Ovary (tissue), 9 donors: Measurements from ENCODE around the gene PSD4. TPM values are rescaled to one million over a fixed set of nuclear protein-coding genes. Genes with fewer than 3 reads are reported as not detected.

ENCODE experiments used
- DNase-seq, 5 donors: peaks; one replicate each; pipeline ENCODE4 v3.0.0-alpha.2; 2019 to 2020
- H3K27ac ChIP-seq, 2 donors: fragments of 200-600 bp; one replicate each; pipeline versions ENCODE4 v1.5.1 to v1.8.0; 2019 to 2022
- H3K27me3 ChIP-seq: fragments of 200-600 bp; one replicate; pipeline ENCODE4 v1.8.0; 2022
- H3K36me3 ChIP-seq: fragments of 200-600 bp; sonication (generic); one replicate; pipeline ENCODE4 v1.5.1; 2019
- H3K4me1 ChIP-seq: one replicate; pipeline ENCODE4 v1.8.1; 2013; ENCODE audit warnings: mild to moderate bottlenecking, moderate library complexity; ENCODE audit not compliant: insufficient read depth
- H3K4me3 ChIP-seq: fragments of 200-600 bp; sonication (generic); one replicate; pipeline ENCODE4 v1.5.1; 2017
- H3K9me3 ChIP-seq, 2 donors: fragments of 200-600 bp in 1 of 2; sonication (generic) in 1 of 2; one replicate each; pipeline versions ENCODE4 v1.5.1 to v1.8.1; 2013 to 2019; ENCODE audit warnings: mild to moderate bottlenecking in 1 of 2, moderate library complexity in 1 of 2
- EP300 ChIP-seq: sonication (generic); formaldehyde crosslinking; IDR thresholded peaks from one replicate; pipeline ENCODE4 v1.6.1; 2017; ENCODE audit warnings: antibody characterized with exemption
- POLR2A ChIP-seq: fragments of 450-650 bp; IDR thresholded peaks from one replicate; pipeline ENCODE4 v1.6.1; 2017; ENCODE audit warnings: antibody characterized with exemption, mild to moderate bottlenecking, moderate library complexity
- WGBS, 3 donors: extraction: QIAGEN DNeasy Blood & Tissue Kit in 1 of 3; methylation state at CpG; one replicate each; pipeline versions ENCODE4 v1.1.5 to v1.1.7; 2013 to 2017; 5-methylcytosine and 5-hydroxymethylcytosine counted together
- intact Hi-C, 4 donors: fragments of 100-400 bp; cut with DNase I; formaldehyde crosslinking; loops; one replicate each; pipeline versions ENCODE4 v1.11.0 to v1.15.1; 2022 to 2023
- polyA plus RNA-seq, 2 donors: library from polyadenylated mRNA; stranded (reverse); fragments of 200-250 nt in 1 of 2; fragments of 350-450 nt in 1 of 2; fragmentation: Illumina TruSeq in 1 of 2; extraction: RNeasy Lipid Tissue Mini Kit (QIAGEN cat#74804) in 1 of 2; gene quantifications; one replicate each; pipeline ENCODE4 v1.2.3, GENCODE V29; 2013 to 2014
- total RNA-seq, 7 donors: library from RNA; depleted of rRNA in 2 of 7; stranded (reverse); fragments of >200 nt in 2 of 7; fragmentation: NEBNext Ultra II Directional in 3 of 7; extraction: Animal tissue kit (Norgen Biotek cat#: 25700) in 3 of 7; gene quantifications; one replicate each; pipeline versions ENCODE4 v1.1.0 to v1.2.4, GENCODE V29; 2016 to 2023
- TF ChIP-seq, protein P1 (sequence below), 3 donors: fragments of 450-650 bp in 2 of 3; fragments of 200-600 bp in 1 of 3; IDR thresholded peaks; one replicate each; pipeline versions ENCODE4 v1.5.1 to v1.8.0; 2016 to 2022; ENCODE audit warnings: antibody characterized with exemption in 3 of 3, mild to moderate bottlenecking in 1 of 3
- donor health status: DM: no; HTN: no; CAD: no; lungs with moderate emphysema.
- donor health status: DM: no; HTN: no; CAD: no.
- donor health status: Bipolar disorder and iron deficiency.
- donor health status: DM: yes; HTN: yes; CAD: no.
- donor health status: DM: no; HTN: no; CAD: no.
- donor health status: DM: yes; HTN: yes; CAD: no.

The PSD4 gene
- total and polyA plus RNA-seq, 9 donors, result 1.2 to 14.1 (median 3.4) TPM

DNA sequence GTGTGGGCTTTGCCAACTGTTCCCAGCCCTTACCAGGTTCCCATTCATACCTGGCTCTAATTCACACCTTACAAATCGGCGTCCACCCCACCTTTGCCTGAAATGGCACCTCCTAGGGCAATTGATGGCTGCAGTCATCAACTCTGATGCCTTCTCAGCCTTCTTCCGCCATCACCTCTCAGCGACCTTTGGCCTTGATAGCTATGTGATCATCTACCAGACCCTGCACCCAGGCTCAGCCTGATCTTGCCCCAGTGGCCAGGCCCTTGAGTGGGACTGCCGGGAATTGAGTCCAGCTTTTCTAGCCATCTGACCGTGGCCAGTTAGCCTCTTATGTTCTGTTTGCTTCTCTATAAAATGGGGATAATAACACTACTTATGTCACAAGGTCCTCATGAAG is 32.5 kb downstream of the PSD4 start:
- 73 to 93% (median 92%) methylated on average over 6 of the region's 6 CpGs for WGBS, 3 donors
- Histone ChIP-seq H3K27ac (no peak overlapping the region), H3K4me1 (no peaks in the 10 kb centered on the region), H3K9me3 (no peaks in the 10 kb centered on the region), H3K4me3 (no peak overlapping the region), H3K27me3 (no peaks in the 10 kb centered on the region), H3K36me3 (no peaks in the 10 kb centered on the region)
- no peak for DNase-seq
- intact Hi-C loops, result loop anchor here in 1 of 4 donors (10.0 kb wide), 1 partner anchor 159 kb away; no protein-coding TSS in a partner anchor
- TF ChIP-seq POLR2A, result no peak
- TF ChIP-seq, protein P1, sequence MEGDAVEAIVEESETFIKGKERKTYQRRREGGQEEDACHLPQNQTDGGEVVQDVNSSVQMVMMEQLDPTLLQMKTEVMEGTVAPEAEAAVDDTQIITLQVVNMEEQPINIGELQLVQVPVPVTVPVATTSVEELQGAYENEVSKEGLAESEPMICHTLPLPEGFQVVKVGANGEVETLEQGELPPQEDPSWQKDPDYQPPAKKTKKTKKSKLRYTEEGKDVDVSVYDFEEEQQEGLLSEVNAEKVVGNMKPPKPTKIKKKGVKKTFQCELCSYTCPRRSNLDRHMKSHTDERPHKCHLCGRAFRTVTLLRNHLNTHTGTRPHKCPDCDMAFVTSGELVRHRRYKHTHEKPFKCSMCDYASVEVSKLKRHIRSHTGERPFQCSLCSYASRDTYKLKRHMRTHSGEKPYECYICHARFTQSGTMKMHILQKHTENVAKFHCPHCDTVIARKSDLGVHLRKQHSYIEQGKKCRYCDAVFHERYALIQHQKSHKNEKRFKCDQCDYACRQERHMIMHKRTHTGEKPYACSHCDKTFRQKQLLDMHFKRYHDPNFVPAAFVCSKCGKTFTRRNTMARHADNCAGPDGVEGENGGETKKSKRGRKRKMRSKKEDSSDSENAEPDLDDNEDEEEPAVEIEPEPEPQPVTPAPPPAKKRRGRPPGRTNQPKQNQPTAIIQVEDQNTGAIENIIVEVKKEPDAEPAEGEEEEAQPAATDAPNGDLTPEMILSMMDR (IDR thresholded peaks at IDR 0.05), result no peak
- TF ChIP-seq EP300, result no peak

DNA sequence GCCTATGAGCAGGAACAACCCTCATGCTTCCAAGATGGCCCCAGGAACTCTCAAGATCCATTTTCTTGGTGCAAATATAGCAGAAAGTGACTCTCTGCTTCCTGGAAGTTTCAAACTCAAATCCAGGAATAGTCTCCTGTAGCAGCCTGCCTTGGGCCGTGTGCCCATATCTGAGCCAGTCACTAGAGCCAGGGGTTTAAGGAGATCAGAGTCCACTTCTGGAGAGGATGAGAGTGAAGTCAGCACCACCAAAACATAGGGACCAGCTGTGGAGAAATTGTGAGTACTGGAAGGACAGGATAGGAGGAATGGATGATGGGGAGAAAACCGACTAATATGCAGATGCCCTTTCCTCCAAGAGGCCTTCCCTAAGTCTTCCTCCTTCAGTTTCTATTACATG is 33.2 kb downstream of the PSD4 start:
- intact Hi-C loops, result loop anchor here in 1 of 4 donors (10.0 kb wide), 1 partner anchor 158 kb away; no protein-coding TSS in a partner anchor
- no peaks in the 10 kb centered on the region for H3K27me3 ChIP-seq
- no peak overlapping the region for H3K27ac ChIP-seq
- DNase-seq, result no peak
- no peaks in the 10 kb centered on the region for H3K4me1 ChIP-seq
- WGBS, 3 donors, result 83 to 89% (median 87%) methylated on average over 2 of the region's 2 CpGs
- no peak for TF ChIP-seq POLR2A
- TF ChIP-seq EP300, result no peak
- TF ChIP-seq, protein P1 (IDR thresholded peaks at IDR 0.05), result no peak
- no peaks in the 10 kb centered on the region for H3K9me3 ChIP-seq
- no peak overlapping the region for H3K4me3 ChIP-seq
- H3K36me3 ChIP-seq, result no peaks in the 10 kb centered on the region

DNA sequence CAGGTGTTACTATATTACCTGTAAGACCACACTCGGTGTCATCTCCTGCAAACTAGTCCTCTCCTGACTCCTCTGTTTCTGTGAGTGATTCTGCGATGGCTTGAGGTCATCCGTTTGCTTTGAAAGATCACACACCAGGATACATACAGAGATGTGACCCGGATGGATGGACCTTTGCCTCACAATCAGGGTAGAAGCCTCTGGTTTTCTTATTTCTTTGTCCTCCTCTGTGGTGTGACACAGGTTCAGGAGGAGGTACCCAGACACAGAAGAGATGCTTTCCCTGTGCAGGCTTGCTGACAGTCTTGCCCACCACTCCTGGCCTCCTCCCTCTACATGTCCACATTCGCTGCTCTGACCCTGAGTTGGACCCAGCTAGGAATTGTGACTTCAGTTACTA is 34.6 kb downstream of the PSD4 start:
- no peak for DNase-seq
- H3K9me3 ChIP-seq, result no peaks in the 10 kb centered on the region

DNA sequence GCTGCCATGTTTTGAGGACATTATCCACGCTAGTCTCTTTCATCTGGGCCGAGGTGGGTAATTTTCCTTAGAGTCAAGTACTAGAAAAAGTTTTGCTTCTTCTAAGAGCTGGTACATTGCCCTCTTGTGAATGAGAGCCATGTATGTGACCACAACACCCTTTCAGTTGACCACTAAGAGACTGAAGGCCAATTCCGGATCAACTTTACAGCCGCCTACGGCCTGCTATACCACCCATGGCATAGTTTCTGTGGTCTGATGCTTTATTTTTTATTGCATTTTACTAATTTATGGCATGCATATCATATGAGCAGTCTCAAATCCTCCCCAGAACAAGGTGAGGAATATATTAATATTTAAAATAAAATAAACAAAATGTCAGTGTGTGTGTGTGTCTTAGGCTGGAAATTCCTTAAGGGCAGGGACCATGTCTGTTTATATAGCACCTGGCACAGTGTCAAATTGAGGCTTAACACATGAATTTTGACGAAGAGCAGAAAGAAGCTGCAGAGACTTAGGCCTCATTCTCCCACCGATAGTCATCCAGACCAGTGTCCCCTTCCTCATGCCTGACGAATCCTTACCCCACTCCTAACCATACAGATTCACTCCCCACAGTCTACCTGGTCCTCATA is 35.4 kb downstream of the PSD4 start:
- TF ChIP-seq, protein P1 (IDR thresholded peaks at IDR 0.05), result no peak
- TF ChIP-seq EP300 (no peak), POLR2A (no peak)
- H3K36me3 ChIP-seq, result no peaks in the 10 kb centered on the region
- H3K4me1 ChIP-seq, result peaks cover 2% of the 10 kb centered on the region
- no peaks in the 10 kb centered on the region for H3K27me3 ChIP-seq
- H3K27ac ChIP-seq, result no peak overlapping the region
- intact Hi-C loops, result loop anchor here in 1 of 4 donors (10.0 kb wide), 1 partner anchor 156 kb away; no protein-coding TSS in a partner anchor
- WGBS, 3 donors, result 80 to 88% (median 87%) methylated on average over 8 of the region's 8 CpGs
- no peaks in the 10 kb centered on the region for H3K9me3 ChIP-seq
- no peak overlapping the region for H3K4me3 ChIP-seq
- no peak for DNase-seq

More for the DNA sequence above, 34.6 kb downstream of the PSD4 start:
- H3K36me3 ChIP-seq, result no peaks in the 10 kb centered on the region
- no peak overlapping the region for H3K4me3 ChIP-seq
- H3K27ac ChIP-seq, result no peak overlapping the region
- intact Hi-C loops, result loop anchor here in 1 of 4 donors (10.0 kb wide), 1 partner anchor 156 kb away; no protein-coding TSS in a partner anchor
- no peak for TF ChIP-seq EP300
- TF ChIP-seq POLR2A, result no peak
- TF ChIP-seq, protein P1 (IDR thresholded peaks at IDR 0.05), result no peak
- 93 to 94% (median 94%) methylated on average over 5 of the region's 5 CpGs for WGBS, 3 donors
- H3K27me3 ChIP-seq, result no peaks in the 10 kb centered on the region
- peaks cover 2% of the 10 kb centered on the region for H3K4me1 ChIP-seq
